Measurements from ENCODE around the gene QRSL1. TPM values are rescaled to one million over a fixed set of nuclear protein-coding genes. Genes with fewer than 3 reads are reported as not detected.

Gene QRSL1
- total and polyA plus RNA-seq, 4 donors, result 5.9 to 9.6 (median 7.0) TPM

GRCh38 chr6:106677282-106677681 lies 47.9 kb downstream of the QRSL1 start:
- Histone ChIP-seq H3K27ac (ENCODE audit: low read depth in 1 of 2, low read length in 2 of 2) (no peak overlapping the region), H3K36me3 (ENCODE audit: control insufficient read depth in 4 of 4, insufficient read depth in 3 of 4, low read depth in 1 of 4, low read length in 3 of 4) (no peaks in the 10 kb centered on the region), H3K4me1 (ENCODE audit: control insufficient read depth in 4 of 4, insufficient read depth in 4 of 4, low read length in 3 of 4) (no peaks in the 10 kb centered on the region), H3K9me3 (ENCODE audit: control insufficient read depth in 4 of 4, low read length in 3 of 4) (no peaks in the 10 kb centered on the region), H3K4me3 (ENCODE audit: low read depth in 1 of 3, low read length in 3 of 3) (no peak overlapping the region), H3K27me3 (ENCODE audit: control insufficient read depth in 4 of 4, insufficient read depth in 4 of 4, low read length in 3 of 4) (no peaks in the 10 kb centered on the region), H3K9ac (ENCODE audit: low read depth in 1 of 2, low read length in 2 of 2) (no peak overlapping the region)
- no peak for TF ChIP-seq TAF1 (conservative IDR thresholded peaks at IDR 0.05)
- TF ChIP-seq CTCF (IDR thresholded peaks at IDR 0.05; ENCODE audit: low read depth, low read length, missing input control), result no peak
- no peak for TF ChIP-seq HNF4A (conservative IDR thresholded peaks at IDR 0.05)
- TF ChIP-seq EGR1 (IDR thresholded peaks at IDR 0.05; ENCODE audit: low read depth in 2 of 2), result no peak
- TF ChIP-seq FOXA2 (IDR thresholded peaks at IDR 0.05), result no peak
- no peak for TF ChIP-seq HNF4G (IDR thresholded peaks at IDR 0.05)
- no peak for TF ChIP-seq NR2F2 (IDR thresholded peaks at IDR 0.05)
- no peak for TF ChIP-seq ATF3 (IDR thresholded peaks at IDR 0.05)
- TF ChIP-seq GABPA (IDR thresholded peaks at IDR 0.05 in 1 of 2, conservative IDR thresholded peaks at IDR 0.05 in 1 of 2), result no peak
- TF ChIP-seq ZBTB33 (IDR thresholded peaks at IDR 0.05), result no peak
- no peak for TF ChIP-seq RAD21 (IDR thresholded peaks at IDR 0.05)
- TF ChIP-seq JUND (IDR thresholded peaks at IDR 0.05), result no peak
- TF ChIP-seq SP1 (IDR thresholded peaks at IDR 0.05), result no peak
- TF ChIP-seq REST (IDR thresholded peaks at IDR 0.05), result no peak
- no peak for TF ChIP-seq YY1 (IDR thresholded peaks at IDR 0.05)
- no peak for TF ChIP-seq MAX (IDR thresholded peaks at IDR 0.05)
- DNase-seq (ENCODE audit: low spot score), result no peak
- 80% methylated on average over 3 of the region's 3 CpGs for WGBS

- Histone ChIP-seq H3K36me3 (ENCODE audit: control insufficient read depth in 4 of 4, insufficient read depth in 3 of 4, low read depth in 1 of 4, low read length in 3 of 4) (no peaks in the 10 kb centered on the region), H3K27me3 (ENCODE audit: control insufficient read depth in 4 of 4, insufficient read depth in 4 of 4, low read length in 3 of 4) (no peaks in the 10 kb centered on the region), H3K4me3 (ENCODE audit: low read depth in 1 of 3, low read length in 3 of 3) (no peak overlapping the region), H3K4me1 (ENCODE audit: control insufficient read depth in 4 of 4, insufficient read depth in 4 of 4, low read length in 3 of 4) (peaks cover 0 to 6% (median 0%) of the 10 kb centered on the region in 4 donors), H3K9ac (ENCODE audit: low read depth in 1 of 2, low read length in 2 of 2) (no peak overlapping the region), H3K27ac (ENCODE audit: low read depth in 1 of 2, low read length in 2 of 2) (no peak overlapping the region), H3K9me3 (ENCODE audit: control insufficient read depth in 4 of 4, low read length in 3 of 4) (no peaks in the 10 kb centered on the region)
- DNase-seq (ENCODE audit: low spot score), result no peak
- WGBS, result 94% methylated on average over 4 of the region's 4 CpGs
- TF ChIP-seq HNF4A (conservative IDR thresholded peaks at IDR 0.05) (no peak), ZBTB33 (IDR thresholded peaks at IDR 0.05) (no peak), EGR1 (IDR thresholded peaks at IDR 0.05; ENCODE audit: low read depth in 2 of 2) (no peak), SP1 (IDR thresholded peaks at IDR 0.05) (no peak), REST (IDR thresholded peaks at IDR 0.05) (no peak), ATF3 (IDR thresholded peaks at IDR 0.05) (no peak), FOXA2 (IDR thresholded peaks at IDR 0.05) (no peak), RXRA (IDR thresholded peaks at IDR 0.05) (no peak), NR2F2 (IDR thresholded peaks at IDR 0.05) (no peak)
Observed at GRCh38 chr6:106684011-106684410, 54.6 kb downstream of the QRSL1 start.

Data from liver (tissue), 9 donors.